Measurements from ENCODE around the gene TMCC1.

The TMCC1 gene

DNA sequence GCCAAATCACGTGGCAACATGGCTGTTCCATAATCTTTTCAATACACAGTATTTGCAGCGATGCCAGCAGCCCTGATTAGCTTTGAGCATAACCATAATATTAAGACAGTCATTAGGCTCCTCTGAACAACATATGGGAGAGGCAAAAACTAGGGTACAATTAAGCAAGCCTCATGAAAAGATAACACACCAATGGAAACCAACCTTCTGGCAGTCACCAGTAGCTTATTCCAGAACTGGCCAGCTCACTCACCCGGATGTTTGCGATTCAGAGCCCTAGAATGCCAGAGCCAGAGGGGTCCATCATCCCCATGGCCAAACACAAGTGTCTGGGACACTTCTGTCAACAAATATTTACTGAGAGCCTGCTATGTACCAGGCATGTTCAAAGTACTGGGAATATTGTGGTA is 238.2 kb downstream of the TMCC1 start:
- ChIA-PET CTCF (interaction anchor here (1.0 to 4.6 kb wide), 8 partner anchors 8 to 285 kb away, joined by 3 to 24 read pairs (median 6); no protein-coding TSS in a partner anchor), POLR2A (no interaction called here)
- H3K27me3 ChIP-seq (replicated peaks in 2 of 5; ENCODE audit: control insufficient read depth in 4 of 5, insufficient read depth in 5 of 5, low read length in 4 of 5) = no peaks in the 10 kb centered on the region
- no peak overlapping the region for H3K27ac ChIP-seq (ENCODE audit: insufficient read depth in 1 of 2, low read depth in 1 of 2, low read length in 2 of 2, poor library complexity in 1 of 2, severe bottlenecking in 2 of 2)
- H3K9me3 ChIP-seq (ENCODE audit: control extremely low read depth in 1 of 5, control insufficient read depth in 4 of 5, insufficient read depth in 2 of 5, low read depth in 1 of 5, low read length in 4 of 5) = no peaks in the 10 kb centered on the region
- no peak for DNase-seq
- H3K36me3 ChIP-seq (ENCODE audit: control insufficient read depth in 4 of 4, insufficient read depth in 4 of 4, low read length in 3 of 4) = peaks cover 0 to 6% (median 2%) of the 10 kb centered on the region in 4 experiments
- no peak overlapping the region for H3K4me3 ChIP-seq (ENCODE audit: control insufficient read depth in 1 of 7, extremely low read depth in 1 of 7, insufficient read depth in 4 of 7, low read depth in 2 of 7, low read length in 6 of 7)
- H3K4me1 ChIP-seq (ENCODE audit: control extremely low read depth in 1 of 4, control insufficient read depth in 4 of 4, insufficient read depth in 4 of 4, low read length in 3 of 4) = peaks cover 16 to 29% (median 22%) of the 10 kb centered on the region in 4 experiments
- 100% methylated on average over 1 of the region's 4 CpGs for WGBS (ENCODE audit: insufficient coverage)

DNA sequence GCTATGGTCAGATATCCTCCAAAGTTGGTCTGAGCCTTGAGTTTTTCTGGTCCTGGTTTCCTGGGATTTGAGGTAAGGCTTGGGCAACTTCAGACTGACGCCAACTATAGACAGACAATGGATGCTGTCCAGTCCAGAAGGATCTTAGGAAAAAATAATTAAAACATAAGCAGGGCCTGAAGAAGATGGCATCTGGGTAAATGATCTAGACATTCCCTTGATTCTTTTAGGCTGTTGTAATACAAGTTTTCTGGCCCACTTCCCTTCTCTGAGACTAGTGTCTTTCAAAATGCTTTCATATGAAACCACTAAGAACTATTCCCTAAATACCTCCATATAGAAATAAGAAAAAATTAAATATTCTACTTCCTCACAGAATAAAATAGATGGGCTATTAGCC is 239.4 kb downstream of the TMCC1 start:
- ChIA-PET CTCF (interaction anchor here (0.6 to 4.6 kb wide), 8 partner anchors 12 to 286 kb away, joined by 3 to 24 read pairs (median 5); no protein-coding TSS in a partner anchor), POLR2A (no interaction called here)
- Histone ChIP-seq H3K36me3 (ENCODE audit: control insufficient read depth in 4 of 4, insufficient read depth in 4 of 4, low read length in 3 of 4) (peaks cover 0 to 8% (median 3%) of the 10 kb centered on the region in 4 experiments), H3K4me1 (ENCODE audit: control extremely low read depth in 1 of 4, control insufficient read depth in 4 of 4, insufficient read depth in 4 of 4, low read length in 3 of 4) (peaks cover 16 to 31% (median 22%) of the 10 kb centered on the region in 4 experiments), H3K9me3 (ENCODE audit: control extremely low read depth in 1 of 5, control insufficient read depth in 4 of 5, insufficient read depth in 2 of 5, low read depth in 1 of 5, low read length in 4 of 5) (no peaks in the 10 kb centered on the region), H3K27ac (ENCODE audit: insufficient read depth in 1 of 2, low read depth in 1 of 2, low read length in 2 of 2, poor library complexity in 1 of 2, severe bottlenecking in 2 of 2) (no peak overlapping the region), H3K4me3 (ENCODE audit: control insufficient read depth in 1 of 7, extremely low read depth in 1 of 7, insufficient read depth in 4 of 7, low read depth in 2 of 7, low read length in 6 of 7) (no peak overlapping the region), H3K27me3 (replicated peaks in 2 of 5; ENCODE audit: control insufficient read depth in 4 of 5, insufficient read depth in 5 of 5, low read length in 4 of 5) (no peaks in the 10 kb centered on the region)
- DNase-seq = no peak
- WGBS (ENCODE audit: insufficient coverage) = 100% methylated on average over 1 of the region's 1 CpG

DNA sequence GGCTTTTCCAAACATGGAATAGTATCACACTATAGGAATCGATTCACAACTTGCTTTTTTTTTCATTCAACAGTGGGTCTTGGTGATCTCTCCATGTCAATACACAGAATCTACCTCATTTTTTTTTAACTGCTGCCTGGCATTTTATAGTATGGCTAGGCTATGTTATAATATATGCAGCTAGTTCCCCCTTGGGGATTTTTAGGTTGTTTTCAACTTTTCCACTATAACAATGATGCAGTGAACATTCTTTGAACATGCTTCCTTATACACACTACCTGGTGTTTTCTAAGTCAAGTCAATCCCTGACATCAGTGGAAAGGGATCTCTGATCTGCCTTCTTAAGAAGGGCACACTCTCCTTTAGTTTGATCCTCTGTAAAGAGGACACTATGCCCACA is 240.5 kb downstream of the TMCC1 start:
- Histone ChIP-seq H3K4me3 (ENCODE audit: control insufficient read depth in 1 of 7, extremely low read depth in 1 of 7, insufficient read depth in 4 of 7, low read depth in 2 of 7, low read length in 6 of 7) (no peak overlapping the region), H3K4me1 (ENCODE audit: control extremely low read depth in 1 of 4, control insufficient read depth in 4 of 4, insufficient read depth in 4 of 4, low read length in 3 of 4) (peaks cover 12 to 25% (median 15%) of the 10 kb centered on the region in 4 experiments), H3K36me3 (ENCODE audit: control insufficient read depth in 4 of 4, insufficient read depth in 4 of 4, low read length in 3 of 4) (peaks cover 0 to 8% (median 3%) of the 10 kb centered on the region in 4 experiments), H3K9me3 (ENCODE audit: control extremely low read depth in 1 of 5, control insufficient read depth in 4 of 5, insufficient read depth in 2 of 5, low read depth in 1 of 5, low read length in 4 of 5) (no peaks in the 10 kb centered on the region), H3K27me3 (replicated peaks in 2 of 5; ENCODE audit: control insufficient read depth in 4 of 5, insufficient read depth in 5 of 5, low read length in 4 of 5) (no peaks in the 10 kb centered on the region), H3K27ac (ENCODE audit: insufficient read depth in 1 of 2, low read depth in 1 of 2, low read length in 2 of 2, poor library complexity in 1 of 2, severe bottlenecking in 2 of 2) (no peak overlapping the region)
- ChIA-PET CTCF (interaction anchor here (1.0 to 4.6 kb wide), 3 partner anchors 9 to 172 kb away, joined by 3 to 24 read pairs (median 4); no protein-coding TSS in a partner anchor), POLR2A (no interaction called here)
- WGBS (ENCODE audit: insufficient coverage) = 100% methylated on average over 1 of the region's 1 CpG
- no peak for DNase-seq

DNA sequence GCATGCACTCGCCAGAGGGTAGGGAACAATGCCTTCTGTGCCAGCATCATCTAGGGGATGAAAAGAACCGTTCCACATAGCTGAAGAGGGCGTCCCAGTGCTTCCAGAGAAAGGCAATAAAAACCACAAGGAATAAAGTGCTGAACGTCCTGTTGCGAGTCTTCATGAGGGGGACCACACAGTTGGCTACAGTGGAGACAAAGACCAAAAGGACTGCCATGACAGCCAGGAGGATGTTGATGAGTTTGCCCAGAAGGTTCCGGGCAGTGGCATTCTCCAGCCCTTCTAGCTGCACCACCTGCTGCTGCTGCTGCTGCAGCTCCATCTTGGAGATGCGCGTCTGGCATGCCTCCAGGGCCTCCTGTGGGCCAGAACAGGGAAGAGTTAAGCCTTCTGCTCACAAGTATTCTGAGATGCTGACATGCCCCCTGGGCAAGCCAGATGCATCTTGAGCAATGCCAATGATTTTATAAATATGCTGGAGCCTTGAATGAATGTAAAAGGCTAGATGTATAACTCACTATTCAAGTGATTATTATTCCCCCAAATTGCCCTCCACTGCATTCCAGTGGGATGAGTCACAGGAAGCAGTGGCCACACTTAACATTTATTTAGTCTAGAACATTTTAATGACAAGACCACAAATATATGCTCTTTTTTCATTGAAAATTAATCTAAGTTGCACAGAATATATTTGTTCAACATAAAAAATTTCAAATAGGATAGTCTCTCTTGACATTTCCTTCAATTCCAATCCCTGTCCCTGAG is 241.9 kb downstream of the TMCC1 start:
- peak in 2 of 3 donors; percentile 22 to 29 for DNase-seq
- WGBS (ENCODE audit: insufficient coverage) = 90% methylated on average over 8 of the region's 8 CpGs
- Histone ChIP-seq H3K4me1 (ENCODE audit: control extremely low read depth in 1 of 4, control insufficient read depth in 4 of 4, insufficient read depth in 4 of 4, low read length in 3 of 4) (peaks cover 1 to 11% (median 3%) of the 10 kb centered on the region in 4 experiments), H3K4me3 (ENCODE audit: control insufficient read depth in 1 of 7, extremely low read depth in 1 of 7, insufficient read depth in 4 of 7, low read depth in 2 of 7, low read length in 6 of 7) (no peak overlapping the region), H3K9me3 (ENCODE audit: control extremely low read depth in 1 of 5, control insufficient read depth in 4 of 5, insufficient read depth in 2 of 5, low read depth in 1 of 5, low read length in 4 of 5) (no peaks in the 10 kb centered on the region), H3K27ac (ENCODE audit: insufficient read depth in 1 of 2, low read depth in 1 of 2, low read length in 2 of 2, poor library complexity in 1 of 2, severe bottlenecking in 2 of 2) (no peak overlapping the region), H3K27me3 (replicated peaks in 2 of 5; ENCODE audit: control insufficient read depth in 4 of 5, insufficient read depth in 5 of 5, low read length in 4 of 5) (no peaks in the 10 kb centered on the region), H3K36me3 (ENCODE audit: control insufficient read depth in 4 of 4, insufficient read depth in 4 of 4, low read length in 3 of 4) (peaks cover 0 to 10% (median 3%) of the 10 kb centered on the region in 4 experiments)
- POLR2A ChIA-PET = no interaction called here
- CTCF ChIA-PET = interaction anchor here (0.6 kb wide), 1 partner anchor 13 kb away, joined by 4 read pairs; no protein-coding TSS in a partner anchor

DNA sequence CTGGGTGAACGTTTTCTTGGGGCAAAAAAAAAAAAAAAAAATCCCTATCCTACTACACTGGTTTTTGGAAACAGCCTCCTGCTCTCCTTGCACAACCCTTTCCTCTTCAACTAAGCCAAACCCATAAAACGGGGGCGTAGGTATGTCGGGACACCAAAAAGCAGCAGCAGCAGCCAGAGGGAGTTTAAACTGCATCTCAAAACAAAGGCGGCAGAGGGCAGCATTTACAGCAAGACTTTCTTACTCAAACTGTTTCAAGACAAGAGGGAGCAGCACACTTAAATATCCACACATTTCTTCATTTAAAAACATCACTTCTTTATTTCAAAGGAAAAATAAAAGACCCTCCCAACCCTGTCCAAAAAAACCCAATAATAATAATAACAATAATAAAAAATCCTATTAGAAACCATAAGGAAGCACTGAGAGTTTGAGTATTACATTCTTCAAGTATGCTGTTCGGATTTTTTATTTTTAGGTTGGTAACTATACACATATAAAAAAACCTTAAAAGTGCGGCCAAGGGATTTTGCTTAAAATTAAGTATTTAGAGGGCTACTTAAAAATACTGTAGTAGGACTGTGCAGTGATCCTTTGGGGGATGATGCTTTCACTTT is 243.1 kb downstream of the TMCC1 start:
- H3K27me3 ChIP-seq (replicated peaks in 2 of 5; ENCODE audit: control insufficient read depth in 4 of 5, insufficient read depth in 5 of 5, low read length in 4 of 5) = no peaks in the 10 kb centered on the region
- CTCF ChIA-PET = interaction anchor here (0.7 to 5.6 kb wide), 12 partner anchors 19 to 292 kb away, joined by 3 to 108 read pairs (median 4); no protein-coding TSS in a partner anchor
- DNase-seq = peak; percentile 73 to 85 (median 80)
- POLR2A ChIA-PET = no interaction called here
- peaks cover 0 to 3% (median under 1%) of the 10 kb centered on the region in 4 experiments for H3K4me1 ChIP-seq (ENCODE audit: control extremely low read depth in 1 of 4, control insufficient read depth in 4 of 4, insufficient read depth in 4 of 4, low read length in 3 of 4)
- no peak overlapping the region for H3K4me3 ChIP-seq (ENCODE audit: control insufficient read depth in 1 of 7, extremely low read depth in 1 of 7, insufficient read depth in 4 of 7, low read depth in 2 of 7, low read length in 6 of 7)
- peaks cover 0 to 10% (median 3%) of the 10 kb centered on the region in 4 experiments for H3K36me3 ChIP-seq (ENCODE audit: control insufficient read depth in 4 of 4, insufficient read depth in 4 of 4, low read length in 3 of 4)
- H3K9me3 ChIP-seq (ENCODE audit: control extremely low read depth in 1 of 5, control insufficient read depth in 4 of 5, insufficient read depth in 2 of 5, low read depth in 1 of 5, low read length in 4 of 5) = no peaks in the 10 kb centered on the region
- WGBS (ENCODE audit: insufficient coverage) = 0% methylated on average over 1 of the region's 7 CpGs
- no peak overlapping the region for H3K27ac ChIP-seq (ENCODE audit: insufficient read depth in 1 of 2, low read depth in 1 of 2, low read length in 2 of 2, poor library complexity in 1 of 2, severe bottlenecking in 2 of 2)

DNA sequence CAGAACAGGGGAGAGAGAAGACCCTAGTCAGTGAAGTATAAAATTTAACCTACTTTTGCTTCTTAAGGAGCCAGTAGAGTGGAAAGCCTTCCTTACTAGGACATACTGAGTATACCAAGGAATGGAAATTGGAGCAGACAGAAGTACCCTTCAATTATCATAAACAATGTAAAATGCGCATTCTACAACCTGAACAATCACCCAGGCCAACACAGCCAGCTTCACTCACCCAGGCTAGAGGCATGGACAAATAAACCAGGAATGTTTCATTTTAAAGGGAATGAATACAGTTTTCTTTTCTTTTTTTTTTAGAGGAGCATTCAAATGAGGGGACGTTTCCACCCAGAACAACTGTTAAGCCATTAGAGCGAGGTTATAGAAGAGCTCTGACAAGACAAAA is 245.1 kb downstream of the TMCC1 start:
- Histone ChIP-seq H3K9me3 (ENCODE audit: control extremely low read depth in 1 of 5, control insufficient read depth in 4 of 5, insufficient read depth in 2 of 5, low read depth in 1 of 5, low read length in 4 of 5) (no peaks in the 10 kb centered on the region), H3K4me1 (ENCODE audit: control extremely low read depth in 1 of 4, control insufficient read depth in 4 of 4, insufficient read depth in 4 of 4, low read length in 3 of 4) (peaks cover 0 to 6% (median 1%) of the 10 kb centered on the region in 4 experiments), H3K27me3 (replicated peaks in 2 of 5; ENCODE audit: control insufficient read depth in 4 of 5, insufficient read depth in 5 of 5, low read length in 4 of 5) (no peaks in the 10 kb centered on the region), H3K27ac (ENCODE audit: insufficient read depth in 1 of 2, low read depth in 1 of 2, low read length in 2 of 2, poor library complexity in 1 of 2, severe bottlenecking in 2 of 2) (no peak overlapping the region), H3K4me3 (ENCODE audit: control insufficient read depth in 1 of 7, extremely low read depth in 1 of 7, insufficient read depth in 4 of 7, low read depth in 2 of 7, low read length in 6 of 7) (no peak overlapping the region), H3K36me3 (ENCODE audit: control insufficient read depth in 4 of 4, insufficient read depth in 4 of 4, low read length in 3 of 4) (peaks cover 0 to 8% (median 3%) of the 10 kb centered on the region in 4 experiments)
- ChIA-PET CTCF (interaction anchor here (0.7 to 5.6 kb wide), 7 partner anchors 13 to 293 kb away, joined by 3 to 108 read pairs (median 5); no protein-coding TSS in a partner anchor), POLR2A (no interaction called here)
- 100% methylated on average over 3 of the region's 3 CpGs for WGBS (ENCODE audit: insufficient coverage)
- DNase-seq = no peak
